NK-92 (cell line): ENCODE data around the gene HOXC10.

Experiments
- DNase-seq: peaks from one replicate; lab custom pipeline; 2025; ENCODE audit not compliant: unreplicated experiment; lab: John Stamatoyannopoulos, UW

Gene HOXC10

DNA sequence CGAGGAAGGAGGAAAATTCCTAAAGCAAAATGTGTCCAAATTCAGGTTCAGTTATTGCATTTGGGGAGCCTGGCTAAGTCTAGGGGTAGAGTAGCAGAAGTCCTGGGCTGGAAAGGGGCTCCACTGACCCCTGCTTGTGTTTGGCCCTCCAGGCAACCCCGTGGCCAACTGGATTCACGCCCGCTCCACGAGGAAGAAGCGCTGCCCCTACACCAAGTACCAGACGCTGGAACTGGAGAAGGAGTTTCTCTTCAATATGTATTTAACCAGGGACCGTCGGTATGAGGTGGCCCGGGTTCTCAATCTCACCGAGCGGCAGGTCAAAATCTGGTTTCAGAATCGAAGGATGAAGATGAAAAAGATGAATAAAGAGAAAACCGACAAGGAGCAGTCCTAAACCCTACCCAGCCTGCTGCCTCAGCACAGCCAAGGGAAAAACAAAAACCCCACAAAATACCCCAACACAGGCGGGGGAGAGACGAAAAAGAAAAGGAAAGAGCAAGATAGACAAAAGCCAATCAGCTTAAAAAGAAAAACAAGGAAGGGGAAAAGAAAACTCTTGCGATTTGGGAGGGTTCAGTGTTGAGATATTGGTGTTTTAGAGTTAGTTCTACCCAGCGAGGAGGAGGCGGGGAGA, 17.4 kb downstream of the HOXC10 start:
- no peak for DNase-seq

DNA sequence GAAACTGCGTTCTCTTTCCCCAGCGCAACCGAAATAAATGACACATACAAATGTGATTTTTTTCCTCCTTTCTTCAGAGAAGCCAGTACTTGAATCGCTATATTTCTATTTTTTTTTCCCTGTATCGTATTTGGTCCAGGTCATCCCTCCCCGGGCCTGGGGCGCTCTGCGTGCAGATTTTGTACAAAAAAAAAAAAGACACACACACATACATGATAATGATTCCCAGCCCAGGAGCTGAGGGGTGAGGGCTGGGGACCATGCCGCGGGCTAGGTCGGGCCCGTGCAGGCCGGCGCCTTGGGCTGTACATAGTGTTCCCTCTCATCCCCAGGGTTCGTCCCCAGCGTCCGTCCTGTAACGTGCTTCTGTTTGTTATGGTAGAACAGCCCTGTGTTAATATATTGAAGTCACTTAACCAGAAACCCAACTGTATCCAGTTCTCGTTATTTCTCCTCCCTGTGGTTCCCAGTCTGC, 18.0 kb downstream of the HOXC10 start:
- DNase-seq = no peak

DNA sequence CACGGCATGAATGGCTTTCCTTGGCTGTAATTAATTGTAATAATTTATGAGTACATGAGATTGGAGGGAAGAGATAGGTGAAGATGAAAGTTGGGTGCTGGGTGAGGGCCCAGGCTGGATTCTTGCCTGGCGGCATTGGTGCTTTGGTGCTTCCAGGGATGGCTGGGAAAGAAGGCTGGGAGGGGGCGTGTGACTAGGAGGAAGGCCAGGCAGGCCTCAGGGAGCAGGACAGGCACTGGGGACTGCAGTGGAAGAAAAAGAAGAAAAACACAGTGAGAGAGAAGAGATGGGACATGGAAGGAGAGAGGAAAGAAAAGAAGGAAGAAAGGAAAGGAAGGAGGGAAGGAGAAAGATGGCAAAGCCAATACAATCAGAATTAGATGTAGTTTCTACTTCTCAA, 18.7 kb downstream of the HOXC10 start:
- DNase-seq = no peak

DNA sequence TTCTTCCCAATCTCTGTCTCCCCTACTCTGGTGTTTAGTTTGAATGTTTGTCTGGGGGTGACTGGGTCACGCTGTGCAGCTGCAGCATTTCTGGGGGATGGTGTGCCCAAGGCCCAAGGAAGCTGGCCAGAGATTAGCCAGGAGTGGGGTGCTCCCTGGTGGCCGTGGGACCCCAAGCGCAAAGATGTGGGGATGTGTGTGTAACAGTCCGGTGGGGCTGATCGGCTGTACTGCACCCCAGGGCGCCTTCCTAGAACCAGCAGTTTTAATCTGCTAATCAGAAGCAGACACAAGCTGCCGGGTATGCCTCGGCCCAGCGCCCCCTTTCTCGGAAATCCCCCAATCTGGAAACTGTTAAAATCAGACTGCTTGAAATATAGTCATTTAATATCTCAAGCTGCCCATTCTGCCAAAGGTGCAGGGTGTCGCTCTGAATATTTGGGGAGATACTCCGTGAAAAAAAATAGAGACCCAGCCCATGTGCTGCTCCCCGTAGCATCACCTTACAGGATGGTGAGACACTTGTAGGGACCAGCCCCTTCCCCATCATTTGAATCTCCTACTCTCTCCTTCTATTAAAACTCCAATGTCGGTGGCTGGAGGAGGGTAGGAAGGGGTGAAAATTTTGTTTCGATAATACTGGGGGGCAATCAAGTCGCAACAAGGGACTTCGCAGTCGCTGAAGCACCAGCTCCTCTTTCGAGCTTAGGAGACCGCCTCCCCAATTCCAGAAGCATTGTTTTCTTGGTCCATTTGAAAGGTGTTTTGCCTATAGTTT, 19.3 kb downstream of the HOXC10 start:
- DNase-seq = no peak

DNA sequence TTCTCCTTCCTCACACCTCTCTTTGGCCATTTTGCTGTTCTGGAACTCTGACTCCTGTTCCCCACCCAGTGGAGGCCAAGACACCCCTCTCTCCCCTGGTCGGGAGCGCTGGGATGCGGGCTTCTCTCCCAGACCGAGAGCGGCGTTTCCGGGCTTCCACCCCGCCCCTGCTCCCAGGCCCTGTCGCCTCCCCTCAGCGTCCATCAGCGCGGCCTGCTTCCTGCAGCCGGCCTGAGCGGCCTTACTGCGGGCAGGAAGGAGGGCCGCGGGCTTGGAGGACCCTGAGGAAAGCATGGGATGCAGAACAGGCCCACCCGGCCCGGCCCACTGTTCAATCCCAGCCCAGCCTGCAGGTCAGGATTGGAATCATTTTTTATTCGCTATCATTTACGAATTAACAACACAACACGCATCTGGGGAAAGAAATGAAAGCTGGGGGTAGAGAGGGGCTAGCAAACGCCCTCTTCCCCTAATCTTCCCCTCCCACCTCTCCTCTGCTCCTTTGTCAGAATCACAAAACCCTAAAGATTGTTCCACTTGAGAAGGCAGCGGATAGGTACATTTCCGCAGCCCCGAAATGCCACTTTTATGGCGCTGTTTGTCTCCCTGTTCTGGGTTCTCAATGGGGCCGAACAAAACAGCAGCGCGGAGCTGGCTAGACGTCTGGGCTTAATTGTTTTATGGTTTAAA, 20.0 kb downstream of the HOXC10 start:
- no peak for DNase-seq

DNA sequence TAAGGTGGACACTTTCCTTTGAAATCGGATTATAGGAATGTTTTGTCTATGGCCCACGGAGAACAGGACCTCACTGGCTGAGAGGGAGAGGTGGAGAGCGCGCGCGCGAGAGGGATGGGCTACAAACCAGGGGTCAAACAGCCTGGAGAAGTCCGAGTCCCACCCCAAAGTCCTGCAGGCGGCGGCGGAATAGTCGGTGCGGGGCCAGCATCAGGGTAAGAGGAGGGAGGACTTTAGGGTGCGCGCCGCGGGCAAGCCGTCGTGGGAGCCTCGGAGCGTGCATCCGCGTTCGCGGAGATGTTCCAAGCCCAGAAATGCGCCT, 20.5 kb downstream of the HOXC10 start:
- DNase-seq = no peak

DNA sequence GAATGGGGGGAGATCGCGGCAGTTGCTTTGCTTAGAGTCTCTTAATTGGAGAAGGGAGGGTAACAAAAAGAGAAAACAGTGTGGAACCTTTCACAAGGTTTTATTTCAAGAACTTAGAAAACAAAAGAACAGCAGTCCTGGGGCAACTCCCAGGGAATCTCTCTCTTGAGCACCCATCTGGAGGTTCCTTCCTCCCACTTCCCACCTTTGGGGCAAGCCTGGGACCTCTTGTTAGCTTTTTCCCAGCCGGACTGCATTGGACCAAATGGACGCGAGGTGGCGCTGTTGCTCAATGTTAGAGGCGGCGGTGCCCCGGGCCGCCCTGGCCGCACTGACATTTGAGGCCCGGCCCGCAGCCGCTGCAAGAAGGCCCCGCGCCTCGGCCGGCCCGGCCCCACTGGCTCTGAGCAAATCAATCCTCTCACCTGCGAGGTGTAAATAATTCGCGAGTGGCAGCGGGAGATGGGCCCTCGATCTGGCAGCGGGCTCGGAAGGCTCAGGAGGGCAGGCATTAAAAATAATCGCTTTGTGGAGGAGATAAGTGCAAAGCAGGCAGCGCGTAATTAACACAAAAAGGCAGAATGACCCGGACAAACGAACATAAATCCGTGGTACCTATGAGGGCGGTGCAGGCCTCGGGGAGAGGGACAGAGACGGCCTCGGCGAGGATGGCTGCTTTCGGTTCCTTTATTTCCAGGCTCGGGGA, 21.1 kb downstream of the HOXC10 start:
- DNase-seq = no peak

DNA sequence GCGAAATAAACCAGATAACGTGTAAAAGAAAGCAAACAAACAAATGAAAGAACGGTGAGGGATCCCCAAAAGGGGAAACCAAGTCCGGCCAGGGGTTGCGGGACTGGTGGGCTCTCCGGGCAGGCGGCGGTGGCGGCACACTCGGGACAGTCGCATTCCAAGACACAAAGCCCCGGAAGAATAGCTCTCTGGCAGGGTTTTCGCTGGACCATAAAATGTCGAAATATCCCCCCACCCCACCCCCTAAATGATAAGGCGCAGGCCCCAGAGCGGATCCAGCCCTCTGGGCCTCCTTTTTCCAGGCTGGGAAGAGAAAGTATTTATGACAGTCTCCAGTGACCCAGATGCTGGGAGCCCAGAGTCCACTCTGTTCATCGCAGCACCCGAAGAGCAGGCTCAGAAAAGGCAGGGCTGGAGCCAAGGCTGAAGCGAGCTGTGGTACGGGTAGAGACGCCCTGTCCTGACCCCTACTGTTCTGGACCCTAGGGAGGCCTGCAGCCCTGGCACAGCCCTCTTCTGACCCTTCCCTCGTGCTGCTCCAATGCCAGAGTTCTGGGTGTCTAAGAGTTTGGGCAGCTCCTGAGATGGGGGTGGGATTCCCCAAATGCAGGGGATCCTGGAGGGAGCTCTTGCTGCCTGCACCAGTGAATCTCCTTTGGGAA, 21.7 kb downstream of the HOXC10 start:
- no peak for DNase-seq

DNA sequence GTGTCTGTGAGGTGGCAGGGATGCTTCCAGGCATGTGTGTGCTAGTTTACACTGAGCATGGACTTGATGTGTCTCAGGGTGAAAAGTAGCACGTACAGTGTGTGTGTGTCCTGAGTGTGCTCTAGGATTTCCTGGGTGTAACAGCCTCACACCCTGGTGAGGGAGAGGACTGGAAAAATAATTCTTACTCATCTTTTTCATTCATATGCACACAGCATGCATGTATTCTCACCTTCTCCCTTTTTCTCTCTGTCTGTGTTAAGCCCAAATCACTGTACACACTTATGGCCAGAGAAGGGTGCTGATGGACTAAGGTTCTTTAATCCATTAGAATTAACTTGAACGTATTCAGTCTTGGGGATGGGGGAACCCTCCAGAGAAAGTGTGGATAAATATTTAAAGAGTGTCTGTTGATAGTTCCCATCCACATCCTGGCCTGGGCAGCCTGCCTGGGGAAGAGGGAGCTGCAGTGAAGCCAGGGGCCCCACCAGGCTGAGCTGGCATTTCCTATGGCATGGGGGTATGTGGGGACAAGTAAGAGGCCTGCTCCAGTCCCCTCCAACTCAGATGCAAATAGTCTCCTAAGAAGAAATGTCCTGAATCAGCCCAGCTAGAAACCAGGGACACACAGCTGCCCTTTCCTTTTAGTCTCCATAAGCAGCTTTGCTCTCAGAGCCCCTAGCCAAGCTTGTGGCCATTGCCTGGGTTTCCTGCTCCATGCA, 22.8 kb downstream of the HOXC10 start:
- no peak for DNase-seq

DNA sequence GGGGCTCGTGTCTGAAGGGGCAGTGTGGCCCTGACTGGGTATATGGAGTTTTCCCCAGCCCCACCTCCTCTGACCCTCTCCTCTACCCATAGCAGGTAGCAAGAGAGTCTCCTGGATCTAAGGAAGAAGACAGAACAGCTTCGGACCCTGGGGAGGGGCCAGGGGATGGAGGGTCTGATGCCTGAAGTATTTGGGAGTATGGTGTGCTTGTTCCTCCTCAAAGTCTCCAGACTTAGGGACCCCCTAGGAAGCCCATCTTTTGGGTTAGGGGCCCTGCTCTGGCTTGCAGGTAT, 23.3 kb downstream of the HOXC10 start:
- DNase-seq = no peak

DNA sequence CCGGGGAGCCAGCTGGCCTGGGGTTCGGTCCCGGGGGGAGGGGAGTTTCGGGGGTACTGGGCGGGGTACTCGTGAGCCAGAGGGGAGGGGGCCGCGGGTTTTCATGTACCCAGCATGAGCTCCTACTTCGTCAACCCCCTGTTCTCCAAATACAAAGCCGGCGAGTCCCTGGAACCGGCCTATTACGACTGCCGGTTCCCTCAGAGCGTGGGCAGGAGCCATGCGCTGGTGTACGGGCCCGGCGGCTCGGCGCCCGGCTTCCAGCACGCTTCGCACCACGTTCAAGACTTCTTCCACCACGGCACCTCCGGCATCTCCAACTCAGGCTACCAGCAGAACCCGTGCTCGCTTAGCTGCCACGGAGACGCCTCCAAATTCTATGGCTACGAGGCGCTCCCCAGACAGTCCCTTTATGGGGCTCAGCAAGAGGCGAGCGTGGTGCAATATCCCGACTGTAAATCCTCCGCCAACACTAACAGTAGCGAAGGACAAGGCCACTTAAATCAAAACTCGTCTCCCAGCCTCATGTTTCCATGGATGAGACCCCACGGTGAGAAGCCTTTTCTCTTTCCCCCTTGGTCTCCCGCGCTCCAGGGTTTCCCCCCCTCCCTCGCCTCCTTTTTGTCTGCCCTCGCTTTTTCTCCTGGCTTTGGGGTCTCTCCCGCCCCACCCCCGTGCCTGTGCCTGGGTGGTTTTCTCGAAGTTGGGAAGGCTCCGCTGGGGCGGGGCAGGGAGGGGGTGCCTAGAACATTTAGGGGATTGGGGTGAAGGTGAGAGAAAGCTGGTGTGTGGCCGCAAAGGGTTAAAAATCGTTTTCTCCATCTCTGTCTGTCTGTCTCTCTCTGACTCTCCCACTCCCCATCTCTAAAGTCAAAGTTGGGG, 24.5 kb downstream of the HOXC10 start:
- DNase-seq = no peak

DNA sequence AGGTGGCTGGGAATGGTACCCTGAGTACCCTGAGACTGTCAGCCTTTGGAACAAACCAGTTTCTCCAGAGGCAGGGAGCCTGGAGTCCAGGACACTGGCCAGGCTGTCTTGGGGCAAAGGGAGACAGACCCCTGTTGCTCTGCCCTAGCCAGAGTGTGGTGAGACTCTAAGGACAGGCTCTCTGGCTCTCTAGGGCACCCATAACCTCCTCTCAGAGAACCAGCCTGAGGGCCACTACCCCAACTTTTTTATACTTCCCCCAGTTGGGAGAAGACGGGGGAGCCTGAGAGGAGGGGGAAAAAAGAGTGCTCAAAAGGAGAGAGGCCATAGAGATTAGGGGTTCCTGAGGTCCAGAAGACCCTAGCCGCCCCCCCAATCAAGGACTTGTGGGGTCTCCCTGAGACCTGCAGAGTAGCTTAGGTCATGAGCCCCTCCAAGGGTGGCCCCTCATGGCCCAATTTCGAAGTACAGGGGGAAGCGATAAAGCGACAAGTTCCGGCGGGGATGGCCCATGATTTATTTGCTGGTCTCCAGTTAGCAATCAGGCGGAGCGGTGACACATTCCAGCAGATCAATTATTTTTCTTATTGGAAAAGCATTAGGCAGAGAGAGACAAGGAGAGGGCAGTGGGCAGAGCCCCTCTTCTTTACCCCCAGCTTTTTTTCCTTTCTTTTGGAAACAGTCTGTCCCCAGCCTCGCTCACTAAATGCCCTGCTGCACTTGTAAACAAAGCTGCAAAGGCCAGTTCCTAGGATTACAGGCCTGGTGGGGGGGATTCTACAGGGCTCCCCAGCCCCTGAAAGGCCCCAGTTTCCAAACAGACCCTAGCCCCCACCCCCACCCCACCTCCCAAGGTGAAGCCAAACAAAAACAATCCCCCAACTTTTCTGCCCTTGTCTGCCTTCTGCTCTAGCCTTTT, 25.4 kb downstream of the HOXC10 start:
- no peak for DNase-seq

DNA sequence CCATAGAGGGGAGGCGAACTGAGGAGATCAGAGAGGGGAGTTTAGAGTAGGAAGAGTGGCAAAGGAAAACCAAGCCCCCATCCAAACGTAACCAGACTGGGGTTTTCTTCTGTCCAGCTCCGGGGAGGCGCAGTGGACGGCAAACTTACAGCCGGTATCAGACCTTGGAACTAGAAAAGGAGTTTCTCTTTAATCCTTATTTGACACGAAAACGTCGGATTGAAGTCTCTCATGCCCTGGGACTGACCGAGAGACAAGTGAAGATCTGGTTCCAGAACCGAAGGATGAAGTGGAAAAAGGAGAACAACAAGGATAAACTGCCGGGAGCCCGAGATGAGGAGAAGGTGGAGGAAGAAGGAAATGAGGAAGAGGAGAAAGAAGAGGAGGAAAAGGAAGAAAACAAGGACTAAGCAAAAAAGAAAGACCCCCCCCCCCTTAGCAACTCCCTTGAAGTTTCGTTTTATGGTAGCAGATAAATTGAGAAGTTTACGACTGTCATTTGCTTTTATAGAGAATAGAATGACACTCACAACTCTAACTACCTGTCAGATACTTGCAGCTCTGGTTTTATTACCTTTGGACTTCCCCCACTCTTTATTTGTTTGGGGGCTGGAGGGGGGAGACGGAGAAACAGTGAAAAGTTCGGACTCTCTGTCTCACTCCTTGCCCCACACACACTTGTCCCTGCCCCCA, 26.2 kb downstream of the HOXC10 start:
- no peak for DNase-seq

DNA sequence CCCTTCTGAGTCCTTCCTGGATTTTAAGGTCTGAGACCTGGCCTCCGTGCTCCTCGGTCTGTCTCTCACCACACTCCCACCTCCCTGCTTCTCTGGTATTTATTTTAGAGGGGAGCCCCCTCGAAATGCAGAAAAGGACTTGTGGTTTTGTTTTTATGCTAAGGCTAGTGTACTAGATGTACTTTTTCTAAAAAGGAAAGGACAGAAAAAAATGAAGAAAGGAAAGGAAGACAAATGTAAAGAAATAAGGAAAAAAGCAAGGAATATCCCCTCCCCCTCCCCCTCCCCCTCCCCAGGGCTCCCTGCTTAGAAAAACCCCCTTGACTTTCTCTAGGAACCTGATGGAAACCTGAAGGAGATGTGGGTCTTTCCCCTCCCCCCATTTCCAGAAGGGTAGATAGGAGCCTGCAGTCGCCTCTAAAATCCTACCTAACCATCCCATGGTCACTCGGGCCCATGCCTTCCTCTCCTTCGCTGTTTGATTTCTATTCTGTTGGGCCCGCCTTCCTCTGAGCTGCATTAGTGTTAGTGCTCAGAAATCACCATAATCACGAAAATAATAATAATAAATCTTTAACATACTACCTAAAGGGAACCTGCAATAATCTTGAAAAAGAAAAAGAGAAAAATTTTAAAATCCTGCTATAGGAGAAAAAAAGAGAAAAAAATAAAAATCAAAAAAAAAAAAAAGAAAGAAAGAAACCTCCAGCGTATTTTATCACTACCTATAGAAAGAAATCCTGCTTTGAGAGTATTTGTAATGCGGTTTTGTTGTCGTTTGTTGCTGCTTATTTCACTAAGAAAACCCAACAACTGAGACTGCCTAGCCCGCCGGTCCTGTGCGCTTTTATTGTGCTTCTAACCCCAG, 27.0 kb downstream of the HOXC10 start:
- no peak for DNase-seq

DNA sequence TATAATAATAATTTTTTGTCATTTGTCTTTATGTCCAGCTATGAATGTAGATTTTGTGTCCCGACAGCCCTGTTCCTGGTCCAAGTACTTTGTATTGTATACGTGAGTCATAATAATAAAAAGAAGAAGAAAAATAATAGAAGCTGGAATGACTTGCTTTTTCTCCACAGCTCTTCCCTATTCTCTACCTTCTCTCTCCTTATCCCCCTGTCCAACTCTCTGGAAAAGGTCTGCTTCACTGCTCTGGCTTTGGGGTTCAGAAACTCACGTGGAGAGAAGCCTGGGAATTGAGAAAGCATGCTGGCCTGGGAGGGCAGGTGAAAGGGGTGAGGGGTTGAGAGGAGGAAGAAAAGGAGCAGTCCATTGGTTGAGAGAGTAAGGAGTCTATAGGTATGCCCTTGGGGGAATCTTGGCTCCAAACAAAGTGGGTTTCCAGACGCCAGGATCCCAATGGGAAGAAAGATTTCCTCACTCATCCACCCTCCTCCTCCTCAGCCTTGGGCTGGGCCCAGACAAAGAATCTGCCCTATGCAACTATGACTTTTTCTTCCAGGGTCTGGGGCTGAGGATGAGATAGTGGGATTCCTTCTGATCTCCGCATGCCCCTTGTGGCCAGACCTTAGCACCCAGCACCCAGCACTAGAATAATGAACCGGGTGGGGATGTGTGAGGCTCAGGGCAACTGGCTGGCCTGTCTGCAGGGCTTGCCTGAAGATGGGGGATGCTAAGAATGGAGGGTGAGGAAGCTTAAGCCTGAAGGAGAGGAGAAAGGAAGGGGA, 27.9 kb downstream of the HOXC10 start:
- no peak for DNase-seq

DNA sequence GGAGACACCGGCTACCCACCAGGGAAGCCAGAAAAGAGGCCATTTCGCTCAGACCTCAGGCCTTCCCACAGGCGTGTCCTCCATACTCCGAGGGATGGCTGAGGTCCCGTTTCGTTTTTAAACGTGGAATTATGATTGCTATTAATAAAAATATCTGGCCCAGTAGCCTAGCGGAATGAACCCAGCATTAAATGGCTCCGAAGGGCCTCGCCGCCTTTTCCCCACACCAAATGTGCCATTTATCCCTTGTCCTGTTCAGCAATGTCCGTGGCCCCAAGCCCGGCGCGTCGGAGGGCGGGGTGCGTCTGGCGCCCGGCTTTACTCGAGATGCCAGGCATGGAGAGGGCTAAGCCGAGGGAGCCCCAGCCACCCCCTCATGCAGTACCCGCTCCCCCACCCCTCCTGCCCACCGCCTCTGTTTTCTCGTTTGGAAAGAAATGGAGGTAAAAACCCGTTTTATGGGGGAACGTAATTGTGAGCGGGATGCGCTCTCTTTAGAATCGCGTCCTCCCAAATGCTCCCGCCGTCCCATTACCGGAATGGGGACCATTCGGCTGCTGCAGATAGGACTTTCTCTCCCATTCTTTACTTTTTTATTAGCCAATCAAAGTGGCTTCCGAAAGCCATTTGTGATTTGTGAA, 29.6 kb downstream of the HOXC10 start:
- no peak for DNase-seq
